CD4-positive, alpha-beta T cell (primary cell): ENCODE results near the gene DIP2C. TPM values are rescaled to one million over a fixed set of nuclear protein-coding genes. Genes with fewer than 3 reads are reported as not detected.

Experiments
- ATAC-seq: fragments of 200-7000 bp; cut with Tn5 transposase; one replicate; pipeline ENCODE4 v1.10.0; 2022; ENCODE audit warnings: mild to moderate bottlenecking; ENCODE audit not compliant: poor library complexity
- CTCF ChIA-PET: fragments of 350-600 bp; sonication (Branson Sonifier 250); formaldehyde crosslinking; loops from one replicate; lab custom pipeline; 2021; ENCODE audit warnings: antibody characterized with exemption, inconsistent platforms; lab: Charles Lee
- POLR2A ChIA-PET: fragments of 350-600 bp; sonication (Branson Sonifier 250); formaldehyde crosslinking; loops from one replicate; lab custom pipeline; 2021; ENCODE audit warnings: antibody characterized with exemption, inconsistent platforms; lab: Charles Lee
- DNase-seq, 14 experiments: peaks; one replicate each; pipeline ENCODE4 v3.0.0-alpha.2; 2013 to 2020; ENCODE audit warnings: mixed read lengths in 2 of 14
- H3K27ac ChIP-seq, 2 donors: one replicate each; pipeline versions ENCODE4 v1.5.1 to v1.7.0; 2013; ENCODE audit warnings: low read length in 2 of 2, low read depth in 1 of 2, mild to moderate bottlenecking in 1 of 2
- H3K27me3 ChIP-seq, 2 experiments: 1 replicate in 1 of 2; 2 replicates in 1 of 2; pipeline versions ENCODE4 v1.6.1 to v1.7.0; 2013; ENCODE audit warnings: low read length in 2 of 2, control low read depth in 1 of 2, mild to moderate bottlenecking in 1 of 2, moderate library complexity in 1 of 2; ENCODE audit not compliant: insufficient read depth in 2 of 2, control insufficient read depth in 1 of 2
- H3K36me3 ChIP-seq: one replicate; pipeline ENCODE4 v1.6.1; 2013; ENCODE audit warnings: low read length, control low read depth; ENCODE audit not compliant: insufficient read depth
- H3K4me1 ChIP-seq: one replicate; pipeline ENCODE4 v1.6.1; 2013; ENCODE audit warnings: low read length, control low read depth; ENCODE audit not compliant: insufficient read depth
- H3K4me3 ChIP-seq: one replicate; pipeline ENCODE4 v1.5.1; 2013; ENCODE audit warnings: mild to moderate bottlenecking, low read length, moderate library complexity
- H3K9me3 ChIP-seq, 2 experiments: 1 replicate in 1 of 2; 2 replicates in 1 of 2; pipeline versions ENCODE4 v1.6.1 to v1.7.0; 2013; ENCODE audit warnings: low read length in 2 of 2, mild to moderate bottlenecking in 2 of 2, control low read depth in 1 of 2, moderate library complexity in 1 of 2; ENCODE audit not compliant: control insufficient read depth in 1 of 2, insufficient read depth in 1 of 2
- H3K27ac Mint-ChIP-seq: one replicate; pipeline ENCODE4 v1.8.0; 2020; ENCODE audit warnings: mixed read lengths
- H3K27me3 Mint-ChIP-seq: one replicate; pipeline ENCODE4 v1.8.0; 2021; ENCODE audit warnings: mixed read lengths
- H3K36me3 Mint-ChIP-seq: one replicate; pipeline ENCODE4 v1.8.0; 2021; ENCODE audit warnings: low read depth, mixed read lengths
- H3K4me1 Mint-ChIP-seq: one replicate; pipeline ENCODE4 v1.8.0; 2021; ENCODE audit warnings: low read depth, mixed read lengths
- H3K4me3 Mint-ChIP-seq: one replicate; pipeline ENCODE4 v1.8.0; 2020; ENCODE audit warnings: mild to moderate bottlenecking, mixed read lengths
- H3K9me3 Mint-ChIP-seq: one replicate; pipeline ENCODE4 v1.8.0; 2020; ENCODE audit warnings: mixed read lengths
- intact Hi-C, 2 experiments: fragments of 100-400 bp; cut with DNase I in 1 of 2; cut with micrococcal nuclease in 1 of 2; formaldehyde crosslinking; loops; one replicate each; pipeline versions ENCODE4 v1.15.1 to v1.9.0; 2023 to 2025; cut with DNase I, micrococcal nuclease
- total RNA-seq, 174 experiments: library from RNA in 2 of 174; stranded (reverse) in 2 of 174; gene quantifications; one replicate each; pipeline ENCODE4 v1.2.3 and lab custom pipeline; 2021 to 2026
- TF ChIP-seq, protein P1 (sequence below): fragments of 200-600 bp; IDR thresholded peaks from one replicate; pipeline ENCODE4 v1.8.0; 2022; ENCODE audit warnings: antibody characterized with exemption, mild to moderate bottlenecking

The DIP2C gene
- total RNA-seq, 2 experiments from 2014 or later: 4.1 TPM

DNA sequence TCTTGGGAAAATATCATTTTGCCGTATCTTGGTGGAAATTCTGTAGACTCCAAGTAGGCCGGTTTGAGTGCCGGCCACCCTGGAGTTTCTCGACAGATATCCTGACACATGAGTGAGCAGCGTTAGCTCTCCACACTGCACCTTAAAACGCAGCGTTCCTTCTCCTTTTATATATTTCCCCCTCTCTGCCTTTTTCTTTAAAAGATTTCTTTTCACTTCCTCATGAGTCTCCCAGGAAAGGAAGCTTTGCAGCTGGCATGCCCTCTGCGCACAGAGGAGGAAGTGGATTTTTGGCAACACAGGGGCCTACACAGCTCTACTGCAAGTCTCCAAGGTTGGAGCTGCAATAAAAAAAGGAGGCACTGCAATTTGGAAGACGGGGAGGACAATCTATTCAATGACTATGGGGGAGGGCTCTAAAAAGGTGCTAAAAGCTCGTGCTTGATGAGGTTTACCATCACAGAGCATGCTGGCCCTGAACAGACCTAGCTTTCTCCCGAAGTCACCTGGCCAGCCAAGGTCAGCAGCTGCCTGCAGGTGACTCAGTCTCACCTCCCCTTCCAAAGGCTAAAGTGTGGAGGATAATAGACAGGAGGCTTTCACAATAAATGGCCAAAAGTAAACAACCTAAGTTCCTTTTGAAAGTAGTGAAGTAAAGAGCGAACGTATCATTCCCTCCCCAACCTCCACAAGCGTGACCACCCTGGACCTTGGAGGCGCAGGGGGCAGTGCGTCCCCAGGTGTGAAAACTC, 301.4 kb downstream of the DIP2C start:
- TF ChIP-seq, protein P1, sequence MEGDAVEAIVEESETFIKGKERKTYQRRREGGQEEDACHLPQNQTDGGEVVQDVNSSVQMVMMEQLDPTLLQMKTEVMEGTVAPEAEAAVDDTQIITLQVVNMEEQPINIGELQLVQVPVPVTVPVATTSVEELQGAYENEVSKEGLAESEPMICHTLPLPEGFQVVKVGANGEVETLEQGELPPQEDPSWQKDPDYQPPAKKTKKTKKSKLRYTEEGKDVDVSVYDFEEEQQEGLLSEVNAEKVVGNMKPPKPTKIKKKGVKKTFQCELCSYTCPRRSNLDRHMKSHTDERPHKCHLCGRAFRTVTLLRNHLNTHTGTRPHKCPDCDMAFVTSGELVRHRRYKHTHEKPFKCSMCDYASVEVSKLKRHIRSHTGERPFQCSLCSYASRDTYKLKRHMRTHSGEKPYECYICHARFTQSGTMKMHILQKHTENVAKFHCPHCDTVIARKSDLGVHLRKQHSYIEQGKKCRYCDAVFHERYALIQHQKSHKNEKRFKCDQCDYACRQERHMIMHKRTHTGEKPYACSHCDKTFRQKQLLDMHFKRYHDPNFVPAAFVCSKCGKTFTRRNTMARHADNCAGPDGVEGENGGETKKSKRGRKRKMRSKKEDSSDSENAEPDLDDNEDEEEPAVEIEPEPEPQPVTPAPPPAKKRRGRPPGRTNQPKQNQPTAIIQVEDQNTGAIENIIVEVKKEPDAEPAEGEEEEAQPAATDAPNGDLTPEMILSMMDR: no peak
- H3K4me3 Mint-ChIP-seq: no peak overlapping the region
- Histone ChIP-seq H3K36me3 (peaks cover 5% of the 10 kb centered on the region), H3K9me3 (no peaks in the 10 kb centered on the region), H3K27ac (no peak overlapping the region), H3K4me3 (no peak overlapping the region), H3K27me3 (no peaks in the 10 kb centered on the region), H3K4me1 (no peaks in the 10 kb centered on the region)
- intact Hi-C loops: no loop called here
- peaks cover 35% of the 10 kb centered on the region for H3K36me3 Mint-ChIP-seq
- no peaks in the 10 kb centered on the region for H3K27me3 Mint-ChIP-seq
- ATAC-seq (no peak), DNase-seq (no peak)
- CTCF ChIA-PET: no interaction called here
- H3K4me1 Mint-ChIP-seq: no peaks in the 10 kb centered on the region
- H3K9me3 Mint-ChIP-seq: no peaks in the 10 kb centered on the region
- H3K27ac Mint-ChIP-seq: no peak overlapping the region
- POLR2A ChIA-PET: no interaction called here

DNA sequence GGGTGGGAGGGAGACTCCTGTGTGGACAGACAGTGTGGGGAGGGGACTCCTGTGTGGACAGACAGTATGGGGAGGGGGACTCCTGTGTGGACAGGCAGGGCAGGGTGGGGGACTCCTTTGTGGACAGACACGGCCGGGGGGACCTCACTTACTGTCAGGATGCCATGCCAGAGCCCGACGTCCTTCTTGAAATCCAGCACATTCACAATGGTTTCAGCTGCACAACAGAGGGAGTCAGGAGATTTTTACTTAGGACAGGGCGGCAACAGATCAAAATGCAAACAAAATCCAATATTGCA, 301.9 kb downstream of the DIP2C start:
- Histone ChIP-seq H3K4me1 (peaks cover under 1% of the 10 kb centered on the region), H3K36me3 (peaks cover 5% of the 10 kb centered on the region), H3K9me3 (no peaks in the 10 kb centered on the region), H3K27ac (no peak overlapping the region), H3K4me3 (no peak overlapping the region), H3K27me3 (no peaks in the 10 kb centered on the region)
- Mint-ChIP-seq H3K36me3 (peaks cover 40% of the 10 kb centered on the region), H3K27ac (no peak overlapping the region), H3K9me3 (no peaks in the 10 kb centered on the region), H3K27me3 (no peaks in the 10 kb centered on the region), H3K4me3 (no peak overlapping the region), H3K4me1 (no peaks in the 10 kb centered on the region)
- TF ChIP-seq, protein P1: no peak
- DNase-seq: no peak
- no peak for ATAC-seq
- CTCF ChIA-PET: no interaction called here
- intact Hi-C loops: no loop called here
- POLR2A ChIA-PET: no interaction called here

DNA sequence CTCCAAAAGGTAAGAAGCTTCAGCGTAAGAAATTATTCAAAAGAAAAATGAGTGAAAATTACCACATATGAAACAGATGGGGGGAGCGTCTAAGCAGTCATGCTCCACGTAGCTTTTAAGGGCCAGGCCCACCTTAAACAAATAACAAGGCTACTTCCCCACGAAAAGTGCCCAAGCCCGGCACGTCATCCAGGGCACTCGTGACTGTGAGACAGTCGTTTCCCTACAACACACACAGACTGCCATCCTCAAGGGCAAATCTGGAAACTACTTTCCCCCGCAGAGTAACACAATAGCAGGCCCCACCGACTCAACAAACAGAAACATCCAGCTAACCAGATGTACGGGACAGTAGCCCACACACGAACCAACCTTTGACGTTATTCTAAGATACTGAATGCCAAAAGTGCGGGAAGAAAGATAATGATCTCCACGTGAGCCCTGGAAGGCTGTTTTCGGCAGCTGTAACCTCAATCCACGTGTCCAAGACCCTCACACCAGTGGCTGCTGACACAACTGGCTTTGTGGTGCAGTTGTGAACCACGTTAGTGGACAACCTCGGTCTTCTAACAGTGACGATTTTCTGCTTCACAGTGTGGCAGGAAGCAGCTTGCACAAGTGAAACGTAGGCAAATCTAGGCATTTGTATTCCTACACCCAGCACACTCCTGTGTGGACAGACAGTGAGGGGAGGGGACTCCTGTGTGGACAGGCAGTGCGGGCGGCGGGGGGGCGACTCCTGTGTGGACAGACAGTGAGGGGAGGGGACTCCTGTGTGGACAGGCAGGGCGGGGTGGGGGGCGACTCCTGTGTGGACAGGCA, 302.5 kb downstream of the DIP2C start:
- Mint-ChIP-seq H3K36me3 (peaks cover 46% of the 10 kb centered on the region), H3K27ac (no peak overlapping the region), H3K4me3 (no peak overlapping the region), H3K9me3 (no peaks in the 10 kb centered on the region), H3K27me3 (no peaks in the 10 kb centered on the region), H3K4me1 (no peaks in the 10 kb centered on the region)
- DNase-seq: no peak
- ChIA-PET CTCF (no interaction called here), POLR2A (no interaction called here)
- Histone ChIP-seq H3K36me3 (peaks cover 5% of the 10 kb centered on the region), H3K9me3 (no peaks in the 10 kb centered on the region), H3K27ac (no peak overlapping the region), H3K4me3 (no peak overlapping the region), H3K27me3 (no peaks in the 10 kb centered on the region), H3K4me1 (peaks cover 6% of the 10 kb centered on the region)
- intact Hi-C loops: no loop called here
- TF ChIP-seq, protein P1: no peak
- ATAC-seq: no peak
